Mesothelial cell of epicardium (in vitro differentiated cells): ENCODE data around the gene SLC2A6. TPM values are rescaled to one million over a fixed set of nuclear protein-coding genes. Genes with fewer than 3 reads are reported as not detected.

Experiments
- DNase-seq, 2 experiments: peaks; one replicate each; pipeline ENCODE4 v3.0.0; 2021; ENCODE audit warnings: low spot score in 2 of 2; ENCODE audit not compliant: unreplicated experiment in 2 of 2
- H3K27ac Mint-ChIP-seq: 2 replicates; pipeline ENCODE4 v1.8.0; 2021; ENCODE audit warnings: mixed read lengths
- H3K27me3 Mint-ChIP-seq: 2 replicates; pipeline ENCODE4 v1.8.0; 2021; ENCODE audit warnings: low read depth, mixed read lengths
- H3K36me3 Mint-ChIP-seq: 2 replicates; pipeline ENCODE4 v1.8.0; 2021; ENCODE audit warnings: mixed read lengths
- H3K4me1 Mint-ChIP-seq: 2 replicates; pipeline ENCODE4 v1.8.0; 2021; ENCODE audit warnings: mixed read lengths
- H3K4me3 Mint-ChIP-seq: 2 replicates; pipeline ENCODE4 v1.8.0; 2021; ENCODE audit warnings: mild to moderate bottlenecking, moderate library complexity, mixed read lengths
- H3K9me3 Mint-ChIP-seq: 2 replicates; pipeline ENCODE4 v1.8.0; 2021; ENCODE audit warnings: mixed read lengths
- total RNA-seq: library from RNA; stranded (reverse); gene quantifications from 3 replicates; pipeline ENCODE4 v1.2.1, GENCODE V29; 2021
- TF ChIP-seq, protein P1 (sequence below): fragments of 200-600 bp; sonication (generic); IDR thresholded peaks from one replicate; pipeline ENCODE4 v1.5.0; 2021; ENCODE audit warnings: antibody characterized with exemption; ENCODE audit not compliant: unreplicated experiment

The SLC2A6 gene
- total RNA-seq, 1 donor from 2014 or later: 9.0 TPM

DNA sequence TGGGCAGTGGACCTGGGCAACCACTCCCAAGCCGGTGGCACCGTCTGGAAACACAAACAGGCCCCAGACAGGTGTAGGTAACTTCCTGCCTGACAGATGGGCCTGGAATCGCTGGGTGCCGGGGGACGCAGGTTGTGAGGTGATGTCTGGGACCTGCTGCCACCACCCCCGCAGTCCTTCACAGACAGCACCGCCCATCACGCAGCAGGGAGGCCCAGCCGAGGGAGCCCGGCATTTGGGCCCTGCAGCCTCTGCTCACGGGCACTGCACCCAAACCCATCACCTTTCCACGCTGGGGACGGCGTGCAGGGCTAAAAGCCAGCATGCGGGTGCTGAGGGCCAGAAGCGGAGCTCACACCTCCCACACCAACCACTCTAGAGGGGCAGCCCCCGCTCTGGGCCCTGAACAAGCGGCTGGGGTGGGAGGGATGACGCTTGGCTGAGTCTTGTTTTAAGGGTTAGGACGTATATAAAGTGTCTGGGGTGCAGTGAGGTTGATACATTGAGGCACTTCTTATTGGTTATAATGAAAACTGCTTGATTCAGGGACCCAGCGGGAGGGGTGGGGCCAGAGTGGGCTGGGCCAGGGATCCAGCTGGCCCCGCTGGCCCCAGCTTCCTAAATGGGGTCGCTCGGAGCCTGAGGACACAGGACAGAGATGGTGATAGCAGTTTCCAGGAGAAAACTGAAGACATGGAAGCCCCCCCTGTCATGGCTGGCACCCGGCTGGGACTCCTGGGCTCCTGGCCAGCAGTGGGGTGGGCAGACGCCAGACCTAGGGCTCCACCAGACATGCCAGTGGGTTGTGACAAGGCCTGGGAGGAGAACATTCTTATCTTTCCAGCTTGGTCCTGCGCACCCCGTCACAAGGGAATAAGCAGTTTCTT is 34.6 kb upstream of the SLC2A6 start:
- H3K36me3 Mint-ChIP-seq: no peaks in the 10 kb centered on the region
- TF ChIP-seq, protein P1, sequence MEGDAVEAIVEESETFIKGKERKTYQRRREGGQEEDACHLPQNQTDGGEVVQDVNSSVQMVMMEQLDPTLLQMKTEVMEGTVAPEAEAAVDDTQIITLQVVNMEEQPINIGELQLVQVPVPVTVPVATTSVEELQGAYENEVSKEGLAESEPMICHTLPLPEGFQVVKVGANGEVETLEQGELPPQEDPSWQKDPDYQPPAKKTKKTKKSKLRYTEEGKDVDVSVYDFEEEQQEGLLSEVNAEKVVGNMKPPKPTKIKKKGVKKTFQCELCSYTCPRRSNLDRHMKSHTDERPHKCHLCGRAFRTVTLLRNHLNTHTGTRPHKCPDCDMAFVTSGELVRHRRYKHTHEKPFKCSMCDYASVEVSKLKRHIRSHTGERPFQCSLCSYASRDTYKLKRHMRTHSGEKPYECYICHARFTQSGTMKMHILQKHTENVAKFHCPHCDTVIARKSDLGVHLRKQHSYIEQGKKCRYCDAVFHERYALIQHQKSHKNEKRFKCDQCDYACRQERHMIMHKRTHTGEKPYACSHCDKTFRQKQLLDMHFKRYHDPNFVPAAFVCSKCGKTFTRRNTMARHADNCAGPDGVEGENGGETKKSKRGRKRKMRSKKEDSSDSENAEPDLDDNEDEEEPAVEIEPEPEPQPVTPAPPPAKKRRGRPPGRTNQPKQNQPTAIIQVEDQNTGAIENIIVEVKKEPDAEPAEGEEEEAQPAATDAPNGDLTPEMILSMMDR: no peak
- H3K9me3 Mint-ChIP-seq: no peaks in the 10 kb centered on the region
- no peak overlapping the region for H3K4me3 Mint-ChIP-seq
- DNase-seq: no peak
- H3K27me3 Mint-ChIP-seq: no peaks in the 10 kb centered on the region
- peaks cover 30% of the 10 kb centered on the region for H3K4me1 Mint-ChIP-seq
- peak overlapping the region; percentile 55 for H3K27ac Mint-ChIP-seq

DNA sequence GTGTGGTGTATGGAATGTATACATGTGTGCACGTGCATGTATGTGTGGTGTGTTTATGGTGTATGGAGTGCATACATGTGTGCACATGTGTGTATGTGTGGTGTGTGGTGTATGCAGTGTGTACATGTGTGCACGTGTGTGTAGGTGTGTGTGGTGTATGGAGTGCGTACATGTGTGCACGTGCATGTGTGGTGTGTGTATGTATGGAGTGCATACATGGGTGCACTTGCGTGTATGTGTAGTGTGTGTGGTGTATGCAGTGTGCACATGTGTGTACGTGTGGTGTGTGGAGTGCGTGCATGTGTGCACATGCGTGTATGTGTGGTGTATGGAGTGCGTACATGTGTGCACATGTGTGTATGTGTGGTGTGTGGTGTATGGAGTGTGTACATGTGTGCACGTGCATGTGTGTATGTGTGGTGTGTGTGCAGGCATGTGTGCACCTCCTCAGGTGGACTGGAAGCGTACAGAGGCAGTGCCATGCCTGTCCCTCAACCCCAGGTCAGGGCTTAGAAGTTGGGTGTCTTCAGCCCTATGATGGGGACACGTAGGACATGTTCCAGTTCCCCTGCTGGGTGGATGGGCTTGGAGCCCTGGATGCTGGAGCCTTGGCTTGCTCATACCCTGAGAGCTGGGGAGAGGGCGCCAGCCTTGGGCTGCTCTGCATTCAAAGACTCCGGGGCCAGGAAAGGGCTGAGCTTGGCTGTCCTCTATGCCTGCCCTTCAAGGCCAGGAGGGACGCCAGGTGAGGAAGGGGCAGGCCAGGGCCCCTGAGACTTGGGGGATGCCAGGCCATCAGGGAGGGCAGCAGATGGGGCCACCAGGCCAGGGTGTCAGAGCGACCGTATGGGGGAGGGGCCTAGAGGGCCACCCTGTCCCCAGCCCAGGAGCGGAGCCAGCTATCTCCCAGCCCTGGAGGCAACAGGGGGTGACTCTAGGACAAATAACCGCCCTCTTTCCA is 33.6 kb upstream of the SLC2A6 start:
- TF ChIP-seq, protein P1: no peak
- H3K4me3 Mint-ChIP-seq: no peak overlapping the region

DNA sequence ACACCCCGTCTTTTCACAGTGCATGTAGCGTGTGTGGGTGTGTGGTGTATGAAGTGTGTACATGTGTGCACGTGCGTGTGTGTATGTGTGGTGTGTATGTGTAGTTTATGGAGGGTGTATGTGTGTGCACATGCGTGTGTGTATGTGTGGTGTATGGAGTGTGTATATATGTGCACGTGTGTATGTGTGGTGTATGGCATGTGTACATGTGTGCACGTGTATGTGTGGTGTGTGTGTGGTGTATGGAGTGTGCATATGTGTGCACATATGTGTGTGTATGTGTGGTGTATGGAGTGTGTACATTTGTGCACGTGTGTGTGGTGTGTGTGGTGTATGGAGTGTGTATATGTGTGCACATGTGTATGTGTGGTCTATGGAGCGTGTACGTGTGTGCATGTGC is 32.7 kb upstream of the SLC2A6 start:
- Mint-ChIP-seq H3K27ac (no peak overlapping the region), H3K27me3 (no peaks in the 10 kb centered on the region), H3K36me3 (no peaks in the 10 kb centered on the region), H3K4me1 (peaks cover 37% of the 10 kb centered on the region), H3K4me3 (no peak overlapping the region), H3K9me3 (no peaks in the 10 kb centered on the region)
- TF ChIP-seq, protein P1: no peak
- DNase-seq: no peak

More for the DNA sequence above, 33.6 kb upstream of the SLC2A6 start:
- no peaks in the 10 kb centered on the region for H3K9me3 Mint-ChIP-seq
- H3K36me3 Mint-ChIP-seq: no peaks in the 10 kb centered on the region
- H3K27me3 Mint-ChIP-seq: no peaks in the 10 kb centered on the region
- no peak for DNase-seq
- peaks cover 31% of the 10 kb centered on the region for H3K4me1 Mint-ChIP-seq
- H3K27ac Mint-ChIP-seq: no peak overlapping the region

DNA sequence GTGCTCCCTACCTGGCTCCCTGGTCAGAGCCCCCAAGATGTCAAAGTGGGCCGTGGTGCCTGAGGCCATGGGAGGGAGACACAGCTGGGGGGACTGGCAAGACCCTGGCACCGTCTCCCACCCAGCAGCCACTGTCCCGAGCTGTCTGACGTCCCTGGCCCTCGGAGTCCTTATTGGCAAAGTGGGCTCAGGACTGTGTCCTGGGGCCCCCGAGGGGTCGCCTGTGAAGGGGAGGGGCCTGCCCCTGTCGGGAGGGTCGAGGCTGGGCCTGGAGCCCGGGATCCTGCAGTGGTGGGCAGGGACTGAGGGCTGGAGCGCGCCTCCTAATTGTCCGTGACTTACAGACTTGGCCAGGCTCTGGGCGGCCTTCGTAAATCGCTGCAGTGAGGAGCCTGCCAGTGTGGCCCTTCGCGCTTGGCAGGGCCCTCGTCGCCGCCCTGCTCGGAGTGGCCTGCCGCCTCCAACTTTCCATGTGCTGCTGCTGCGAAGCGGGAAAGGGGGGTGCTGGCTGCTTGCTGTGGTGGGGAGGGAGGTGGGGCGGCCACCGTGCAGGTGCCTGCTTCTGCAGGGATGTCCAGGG is 32.1 kb upstream of the SLC2A6 start:
- no peak for DNase-seq
- H3K27me3 Mint-ChIP-seq: no peaks in the 10 kb centered on the region
- H3K36me3 Mint-ChIP-seq: no peaks in the 10 kb centered on the region
- H3K4me1 Mint-ChIP-seq: peaks cover 38% of the 10 kb centered on the region
- TF ChIP-seq, protein P1: no peak
- H3K9me3 Mint-ChIP-seq: no peaks in the 10 kb centered on the region
- no peak overlapping the region for H3K27ac Mint-ChIP-seq
- H3K4me3 Mint-ChIP-seq: no peak overlapping the region
